NCI-H1436 treated with DMSO at 0.1 percent for 48 hours (cell line): Measurements from ENCODE around the gene PTPN4.
"Not testable (repeated sequence)": the region's sequence is repeated elsewhere in the genome, so short reads cannot be mapped to it uniquely, and the experiment has no call there.

Source experiments
- DNase-seq: peaks from one replicate; lab custom pipeline; 2025; lab: John Stamatoyannopoulos, UW

Gene PTPN4

DNA sequence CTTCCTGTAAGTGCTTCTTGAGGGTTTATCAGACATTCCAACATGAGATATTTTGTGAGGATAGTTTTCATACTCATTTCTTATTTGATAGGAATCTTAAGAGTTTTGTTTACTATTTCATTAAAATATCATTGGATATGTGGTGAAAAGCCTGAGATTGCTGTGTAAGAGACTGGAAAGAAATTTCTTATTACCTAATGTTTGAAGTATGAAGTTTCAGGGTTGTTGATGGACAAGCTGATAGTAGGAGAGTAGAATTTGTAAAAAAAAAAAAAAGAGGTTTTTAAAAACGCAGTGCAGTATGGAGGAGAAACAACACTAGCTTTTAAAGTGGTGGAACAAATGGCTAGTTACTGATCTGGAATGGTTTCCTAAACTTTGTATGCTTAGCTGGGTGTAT lies 260.8 kb downstream of the PTPN4 start:
- DNase-seq: no peak

DNA sequence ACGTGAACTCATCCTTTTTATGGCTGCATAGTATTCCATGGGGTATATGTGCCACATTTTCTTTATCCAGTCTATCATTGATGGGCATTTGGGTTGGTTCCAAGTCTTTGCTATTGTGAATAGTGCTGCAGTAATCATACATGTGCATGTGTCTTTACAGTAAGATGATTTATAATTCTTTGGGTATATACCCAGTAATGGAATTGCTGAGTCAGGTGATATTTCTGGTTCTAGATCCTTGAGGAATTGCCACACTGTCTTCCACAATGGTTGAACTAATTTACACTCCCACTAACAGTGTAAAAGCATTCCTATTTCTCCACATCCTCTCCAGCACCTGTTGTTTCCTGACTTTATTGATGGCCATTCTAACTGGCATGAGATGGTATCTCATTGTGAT lies 262.8 kb downstream of the PTPN4 start:
- DNase-seq: not testable (repeated sequence)

DNA sequence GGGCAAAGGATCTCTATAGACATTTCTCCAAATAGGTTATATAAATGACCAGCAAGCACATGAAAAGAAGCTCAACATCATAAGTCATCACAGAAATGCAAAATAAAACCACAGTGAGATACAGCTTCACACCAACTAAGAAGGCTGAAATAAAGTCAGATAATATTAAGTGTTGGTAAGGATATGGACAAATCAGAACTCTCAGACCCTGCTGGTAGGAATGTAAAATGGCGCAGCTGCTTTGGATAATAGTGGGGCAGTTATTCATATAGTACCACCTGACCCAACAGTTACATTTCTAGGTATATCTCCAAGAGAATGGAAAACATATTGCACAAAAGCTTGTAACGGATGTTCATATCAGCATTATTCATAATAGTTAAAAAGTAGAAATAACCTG lies 267.2 kb downstream of the PTPN4 start:
- DNase-seq: no peak

DNA sequence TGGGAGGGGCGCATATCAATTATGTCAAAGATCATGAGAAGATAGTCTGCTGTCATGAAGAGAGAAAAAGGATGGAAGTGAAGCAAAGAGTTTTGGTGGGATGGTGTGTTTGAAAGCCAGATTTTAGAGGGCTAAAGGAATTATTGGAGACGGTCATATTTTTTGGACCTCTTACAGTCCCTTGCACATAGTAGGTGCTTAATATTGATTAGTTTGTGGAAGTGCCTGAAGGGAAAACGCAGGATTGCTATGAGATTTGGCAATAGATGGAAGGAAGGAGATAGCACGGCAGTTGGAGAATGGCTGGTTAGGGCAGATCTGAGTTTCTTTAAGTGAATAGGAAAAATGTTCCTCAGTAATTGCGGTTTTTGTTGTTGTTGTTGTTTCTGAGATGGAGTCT lies 269.1 kb downstream of the PTPN4 start:
- DNase-seq: no peak

DNA sequence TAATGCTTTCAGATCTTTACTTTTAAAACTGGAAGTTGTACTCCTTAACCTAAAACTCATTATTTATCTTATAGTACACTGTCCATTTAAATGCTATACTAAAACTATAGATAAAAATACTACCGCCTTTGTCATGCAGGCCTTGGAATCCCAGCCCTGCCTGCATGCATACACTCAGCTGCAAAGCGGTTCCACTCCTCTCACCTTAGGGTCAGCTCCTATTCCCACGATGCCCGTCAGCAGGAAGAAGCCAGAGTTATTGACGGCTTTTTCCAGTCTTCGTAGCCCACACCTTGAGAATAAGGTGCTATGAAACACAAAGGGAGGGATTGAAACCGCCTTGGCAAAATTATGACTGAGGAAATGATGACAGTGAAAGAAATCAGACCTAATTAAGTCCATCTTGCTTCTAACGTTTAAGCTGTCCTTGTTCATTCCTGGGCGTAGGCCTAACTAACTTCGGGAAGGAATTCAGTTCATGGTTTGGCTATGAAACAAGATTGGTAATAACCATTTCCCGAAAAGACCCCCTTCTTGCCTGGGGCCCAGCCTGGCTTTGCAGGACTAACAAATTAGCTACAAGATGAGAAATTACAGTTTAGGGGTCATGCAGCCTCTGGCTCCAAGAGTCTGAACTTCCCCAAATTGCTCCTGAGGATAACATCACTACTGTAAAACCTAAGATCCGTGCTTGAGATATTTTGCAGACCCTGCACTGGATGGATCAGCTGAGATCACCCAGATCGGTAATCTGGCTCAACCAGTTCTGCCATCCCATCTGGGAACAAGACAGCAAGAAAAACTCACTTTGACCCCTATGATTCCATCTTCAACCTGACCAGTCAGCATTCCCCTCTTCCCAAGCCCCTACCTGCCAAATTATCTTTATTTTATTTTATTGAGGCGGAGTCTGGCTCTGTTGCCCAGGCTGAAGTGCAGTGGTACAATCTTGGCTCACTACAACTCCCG lies 270.2 kb downstream of the PTPN4 start:
- no peak for DNase-seq

DNA sequence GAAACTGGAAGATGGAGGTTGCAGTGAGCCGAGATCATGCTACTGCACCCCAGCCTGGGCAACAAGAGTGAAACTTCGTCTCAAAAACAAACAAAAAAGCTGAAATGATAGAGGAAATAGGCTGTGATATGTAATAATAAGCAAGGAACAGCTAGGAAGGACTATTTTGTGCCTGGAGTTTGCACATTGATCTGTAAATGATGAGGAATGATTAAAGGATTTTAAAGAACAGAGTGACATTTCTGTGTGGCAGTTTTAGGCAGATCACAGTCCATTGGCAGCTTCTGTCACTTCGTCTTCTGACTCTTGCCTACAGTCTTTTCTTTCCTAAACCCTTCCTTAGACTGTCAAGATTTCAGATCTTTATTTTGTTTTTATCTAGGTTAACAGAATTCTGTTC lies 272.6 kb downstream of the PTPN4 start:
- DNase-seq: no peak
